Cardiac muscle cell (in vitro differentiated cells and primary cell): ENCODE results near the gene RCOR1. TPM values are rescaled to one million over a fixed set of nuclear protein-coding genes. Genes with fewer than 3 reads are reported as not detected.

Experiments used
- DNase-seq, 2 donors: peaks; one replicate each; pipeline versions ENCODE4 v3.0.0 to v3.0.0-alpha.2; 2010 to 2017; ENCODE audit warnings: low read depth in 1 of 2, low spot score in 1 of 2
- H3K27ac ChIP-seq: fragments of 200-600 bp; sonication (generic); 2 replicates; pipeline ENCODE4 v1.5.1; 2016
- H3K27me3 ChIP-seq: fragments of 200-600 bp; sonication (generic); 2 replicates; pipeline ENCODE4 v1.6.0; 2016; ENCODE audit warnings: control low read depth
- H3K36me3 ChIP-seq: fragments of 200-600 bp; sonication (generic); 2 replicates; pipeline ENCODE4 v1.5.1; 2016; ENCODE audit warnings: control low read depth
- H3K4me1 ChIP-seq: fragments of 200-600 bp; sonication (generic); 2 replicates; pipeline ENCODE4 v1.8.1; 2017; ENCODE audit warnings: low read depth, mild to moderate bottlenecking, mixed run types
- H3K4me3 ChIP-seq: fragments of 200-600 bp; sonication (generic); 2 replicates; pipeline ENCODE4 v1.5.1; 2016; ENCODE audit warnings: mild to moderate bottlenecking
- H3K9me3 ChIP-seq: fragments of 200-600 bp; sonication (generic); 2 replicates; pipeline ENCODE4 v1.5.1; 2017; ENCODE audit warnings: low read depth, mild to moderate bottlenecking, control low read depth
- polyA plus RNA-seq: library from polyadenylated mRNA; unstranded; fragments of >200 nt; fragmentation: Nextera tagmentation; extraction: Ambion mirVana; gene quantifications from 2 replicates; pipeline ENCODE4 v1.2.1, GENCODE V29; 2016
- total RNA-seq: library from RNA; depleted of rRNA; stranded (reverse); fragments of >200 nt; gene quantifications from 2 replicates; pipeline ENCODE4 v1.2.3, GENCODE V29; 2016
- TF ChIP-seq, protein P1 (sequence below): IDR thresholded peaks from 2 replicates; pipeline ENCODE4 v1.5.1; 2012; ENCODE audit warnings: low read depth, mild to moderate bottlenecking, low read length

The RCOR1 gene
- total and polyA plus RNA-seq, 2 experiments from 2014 or later: 5.3 to 17.0 TPM

DNA sequence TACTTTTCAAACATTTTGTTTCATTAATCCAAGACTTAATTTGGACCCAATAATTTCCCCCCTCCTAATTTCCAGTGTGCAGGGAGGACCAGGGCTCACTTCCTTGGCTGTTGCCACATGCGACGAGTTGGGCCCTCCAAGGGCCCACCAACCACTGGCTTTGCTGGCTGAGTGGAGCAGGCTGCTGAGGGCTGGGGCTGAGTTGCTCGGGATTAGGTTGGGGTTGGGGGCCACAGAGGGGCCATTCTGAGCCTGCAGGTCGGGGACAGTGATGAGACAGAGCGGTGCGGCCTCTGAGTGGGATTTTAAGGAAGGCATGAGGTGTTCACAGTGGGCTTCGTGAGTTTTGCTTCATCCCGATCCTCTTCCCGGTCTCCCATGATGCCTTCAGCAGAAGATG lies 178.7 kb downstream of the RCOR1 start:
- H3K36me3 ChIP-seq: no peaks in the 10 kb centered on the region
- H3K27me3 ChIP-seq: no peaks in the 10 kb centered on the region
- no peaks in the 10 kb centered on the region for H3K4me1 ChIP-seq
- TF ChIP-seq, protein P1, sequence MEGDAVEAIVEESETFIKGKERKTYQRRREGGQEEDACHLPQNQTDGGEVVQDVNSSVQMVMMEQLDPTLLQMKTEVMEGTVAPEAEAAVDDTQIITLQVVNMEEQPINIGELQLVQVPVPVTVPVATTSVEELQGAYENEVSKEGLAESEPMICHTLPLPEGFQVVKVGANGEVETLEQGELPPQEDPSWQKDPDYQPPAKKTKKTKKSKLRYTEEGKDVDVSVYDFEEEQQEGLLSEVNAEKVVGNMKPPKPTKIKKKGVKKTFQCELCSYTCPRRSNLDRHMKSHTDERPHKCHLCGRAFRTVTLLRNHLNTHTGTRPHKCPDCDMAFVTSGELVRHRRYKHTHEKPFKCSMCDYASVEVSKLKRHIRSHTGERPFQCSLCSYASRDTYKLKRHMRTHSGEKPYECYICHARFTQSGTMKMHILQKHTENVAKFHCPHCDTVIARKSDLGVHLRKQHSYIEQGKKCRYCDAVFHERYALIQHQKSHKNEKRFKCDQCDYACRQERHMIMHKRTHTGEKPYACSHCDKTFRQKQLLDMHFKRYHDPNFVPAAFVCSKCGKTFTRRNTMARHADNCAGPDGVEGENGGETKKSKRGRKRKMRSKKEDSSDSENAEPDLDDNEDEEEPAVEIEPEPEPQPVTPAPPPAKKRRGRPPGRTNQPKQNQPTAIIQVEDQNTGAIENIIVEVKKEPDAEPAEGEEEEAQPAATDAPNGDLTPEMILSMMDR: no peak
- no peaks in the 10 kb centered on the region for H3K9me3 ChIP-seq
- no peak for DNase-seq
- H3K4me3 ChIP-seq: no peak overlapping the region
- H3K27ac ChIP-seq: no peak overlapping the region

DNA sequence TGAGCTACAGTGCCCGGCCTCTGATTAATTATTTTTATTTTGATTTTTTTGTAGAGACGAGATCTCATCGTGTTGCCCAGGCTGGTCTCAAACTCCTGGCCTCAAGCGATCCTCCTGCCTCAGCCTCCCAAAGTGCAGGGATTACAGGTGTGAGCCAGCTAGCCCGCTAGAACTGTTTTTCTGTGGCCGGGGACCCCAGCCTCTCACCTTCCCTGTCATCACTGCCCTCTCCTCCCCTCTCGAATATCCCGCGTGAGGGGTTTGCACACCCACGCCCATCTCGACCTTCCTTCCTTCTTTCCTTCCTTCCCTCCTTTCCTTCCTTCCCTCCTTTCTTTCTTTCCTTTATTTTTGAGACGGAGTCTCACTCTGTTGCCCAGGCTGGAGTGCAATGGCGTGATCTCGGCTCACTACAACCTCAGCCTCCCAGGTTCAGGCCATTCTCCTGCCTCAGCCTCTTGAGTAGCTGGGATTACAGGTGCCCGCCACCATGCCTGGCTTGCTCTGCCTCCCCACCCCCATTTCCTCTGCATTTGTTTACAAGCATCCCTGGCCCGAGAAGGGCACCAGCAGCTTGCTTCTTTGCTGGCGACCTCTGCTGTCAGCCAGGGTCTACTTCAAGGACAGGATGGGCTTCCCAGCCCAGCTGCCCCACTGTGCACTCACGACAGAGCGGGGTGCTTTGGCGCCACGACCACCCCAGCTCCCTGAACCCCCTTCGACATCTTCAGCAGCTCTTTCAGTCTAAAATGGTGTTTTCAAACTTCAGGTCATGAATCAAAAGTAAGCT lies 180.5 kb downstream of the RCOR1 start:
- Histone ChIP-seq H3K27me3 (no peaks in the 10 kb centered on the region), H3K9me3 (no peaks in the 10 kb centered on the region), H3K27ac (no peak overlapping the region), H3K36me3 (no peaks in the 10 kb centered on the region), H3K4me1 (no peaks in the 10 kb centered on the region), H3K4me3 (no peak overlapping the region)
- DNase-seq: peak in 1 of 2 donors; percentile 41
- TF ChIP-seq, protein P1: peak; percentile 29

DNA sequence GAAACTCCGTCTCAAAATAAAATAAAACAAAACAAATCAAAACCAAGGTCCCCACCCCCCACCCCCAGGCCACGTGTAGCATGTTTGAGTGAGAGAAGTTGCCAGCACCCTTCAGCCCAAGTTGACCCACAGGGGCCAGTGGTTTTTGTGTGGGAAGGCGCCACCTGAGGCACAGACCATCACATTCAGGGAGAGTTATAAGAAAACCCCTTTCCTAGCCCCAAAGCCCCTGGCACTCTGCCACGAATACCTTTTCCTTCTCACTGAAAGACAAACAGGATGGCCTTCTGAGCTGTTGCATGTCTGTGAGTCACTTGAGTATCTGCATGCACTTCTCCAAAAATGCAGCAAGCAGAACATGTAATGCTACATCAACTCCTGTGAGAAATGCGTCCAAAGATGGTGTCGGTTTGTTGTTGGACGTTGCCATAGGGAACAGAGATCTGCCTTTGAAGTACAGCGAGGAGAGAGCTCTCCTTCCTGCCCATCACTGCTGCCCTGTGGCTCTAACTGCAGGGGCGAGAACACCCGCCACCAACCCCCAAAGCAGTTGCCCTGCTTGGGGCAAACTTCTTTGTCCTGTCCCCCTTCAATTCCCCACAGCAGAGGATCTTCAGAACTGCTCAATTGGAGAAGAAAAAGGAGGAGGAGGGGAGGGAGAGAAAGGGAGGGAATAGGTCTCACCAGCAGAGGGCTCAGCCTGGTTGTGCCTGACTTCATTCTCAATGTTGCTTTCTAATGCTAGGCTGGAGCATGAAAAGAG lies 182.1 kb downstream of the RCOR1 start:
- Histone ChIP-seq H3K27me3 (no peaks in the 10 kb centered on the region), H3K4me3 (no peak overlapping the region), H3K36me3 (no peaks in the 10 kb centered on the region), H3K9me3 (no peaks in the 10 kb centered on the region), H3K27ac (no peak overlapping the region), H3K4me1 (peaks cover 9% of the 10 kb centered on the region)
- peak; percentile 78 to 83 for DNase-seq
- TF ChIP-seq, protein P1: peak; percentile 91

DNA sequence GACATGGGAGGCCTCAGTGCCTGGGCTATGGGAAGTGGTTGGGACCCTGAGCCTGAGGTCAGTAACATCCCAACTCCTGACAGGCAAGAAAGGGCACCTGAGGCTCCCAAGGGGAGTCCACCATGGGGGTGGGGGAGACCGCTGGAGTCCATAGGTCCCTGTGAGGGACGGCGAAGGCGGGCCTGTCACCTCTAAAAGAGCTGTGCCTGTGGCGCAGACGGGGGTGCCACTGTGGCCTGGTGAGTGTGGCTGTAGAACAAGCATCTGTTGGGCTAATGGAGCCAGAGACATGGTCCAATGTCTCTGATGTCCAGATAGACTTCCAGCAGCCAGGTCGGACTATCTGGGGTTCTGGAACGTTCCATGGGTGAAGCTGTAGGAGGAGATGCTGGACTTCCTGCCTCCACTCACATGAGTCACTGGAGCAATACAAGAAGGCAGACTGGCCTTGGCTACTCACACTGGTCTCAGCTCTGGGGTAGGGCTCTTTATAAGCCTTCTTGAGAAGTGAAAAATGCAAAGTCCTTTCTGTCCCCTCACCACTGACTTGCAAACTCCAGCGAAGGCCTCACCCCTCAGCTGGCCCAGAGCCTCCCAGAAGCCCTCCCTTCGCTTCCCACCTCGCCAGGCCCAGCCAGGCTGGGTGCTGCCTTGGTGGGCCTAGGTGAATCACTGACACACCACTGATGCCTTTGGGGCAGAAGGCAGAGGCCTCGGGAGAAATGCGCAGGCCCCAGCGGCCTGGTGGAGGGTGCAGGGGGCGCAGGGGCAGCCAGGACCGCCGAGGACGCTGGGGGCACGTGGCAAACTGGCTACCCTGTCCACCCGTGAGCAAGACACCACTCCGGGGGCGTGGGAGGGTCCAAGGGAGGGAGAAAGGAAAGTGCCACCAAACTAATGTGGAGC lies 183.7 kb downstream of the RCOR1 start:
- DNase-seq: peak; percentile 27 to 75
- TF ChIP-seq, protein P1: no peak
- H3K4me3 ChIP-seq: no peak overlapping the region
- no peaks in the 10 kb centered on the region for H3K9me3 ChIP-seq
- peaks cover 9% of the 10 kb centered on the region for H3K4me1 ChIP-seq
- no peaks in the 10 kb centered on the region for H3K27me3 ChIP-seq
- no peaks in the 10 kb centered on the region for H3K36me3 ChIP-seq
- peak overlapping the region; percentile 65 for H3K27ac ChIP-seq
